GM10266 (cell line): ENCODE results near the gene ASS1.
A peak's percentile ranks its signal among the peaks of the same experiment; 100 is the strongest.
"Not testable (repeated sequence)": the region's sequence is repeated elsewhere in the genome, so short reads cannot be mapped to it uniquely, and the experiment has no call there.

ENCODE experiments used
- DNase-seq: peaks from one replicate; pipeline ENCODE4 v3.0.0; 2012; ENCODE audit errors: extremely low spot score
- TF ChIP-seq, protein P1 (sequence below): IDR thresholded peaks from 2 replicates; pipeline ENCODE4 v1.5.1; 2012; ENCODE audit warnings: mild to moderate bottlenecking, low read depth; ENCODE audit not compliant: control insufficient read depth, insufficient read depth; ENCODE audit errors: missing control alignments

The ASS1 gene

DNA sequence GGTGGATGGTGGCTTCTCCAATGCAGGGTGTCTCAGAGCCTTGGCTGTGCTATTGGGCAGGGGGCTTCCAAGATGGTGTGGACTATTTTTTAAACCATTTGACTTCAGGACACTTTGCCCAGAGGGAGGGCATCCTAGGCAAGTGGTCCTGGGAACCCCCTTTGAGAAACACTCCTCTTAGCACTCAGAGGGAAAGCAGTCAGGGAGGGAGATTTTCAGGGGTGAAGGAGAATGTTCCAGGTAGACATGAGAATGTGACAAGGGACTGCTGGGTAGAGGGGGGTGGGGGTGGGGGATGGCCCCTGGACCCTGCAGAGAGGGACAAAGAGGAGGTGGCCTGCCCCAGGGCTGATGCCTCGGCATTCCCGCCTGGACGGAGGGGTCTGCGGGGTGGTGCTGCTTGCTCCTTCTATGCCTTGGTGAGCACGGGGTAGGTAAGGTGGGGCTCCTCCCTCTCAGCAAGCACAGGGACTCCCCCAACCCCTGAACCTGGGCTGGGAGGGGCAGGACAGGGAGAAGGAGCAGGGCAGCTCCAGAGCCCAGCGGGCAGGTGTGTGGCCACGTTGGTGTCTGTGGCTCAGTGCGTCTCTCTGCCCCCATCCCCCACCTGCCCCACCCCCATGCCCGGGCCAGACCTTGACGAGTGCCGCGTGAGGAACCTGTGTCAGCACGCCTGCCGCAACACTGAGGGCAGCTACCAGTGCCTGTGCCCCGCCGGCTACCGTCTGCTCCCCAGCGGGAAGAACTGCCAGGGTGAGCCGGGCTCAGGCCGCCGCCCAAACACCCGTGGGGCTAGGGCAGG lies 13.8 kb upstream of the ASS1 start:
- TF ChIP-seq, protein P1, sequence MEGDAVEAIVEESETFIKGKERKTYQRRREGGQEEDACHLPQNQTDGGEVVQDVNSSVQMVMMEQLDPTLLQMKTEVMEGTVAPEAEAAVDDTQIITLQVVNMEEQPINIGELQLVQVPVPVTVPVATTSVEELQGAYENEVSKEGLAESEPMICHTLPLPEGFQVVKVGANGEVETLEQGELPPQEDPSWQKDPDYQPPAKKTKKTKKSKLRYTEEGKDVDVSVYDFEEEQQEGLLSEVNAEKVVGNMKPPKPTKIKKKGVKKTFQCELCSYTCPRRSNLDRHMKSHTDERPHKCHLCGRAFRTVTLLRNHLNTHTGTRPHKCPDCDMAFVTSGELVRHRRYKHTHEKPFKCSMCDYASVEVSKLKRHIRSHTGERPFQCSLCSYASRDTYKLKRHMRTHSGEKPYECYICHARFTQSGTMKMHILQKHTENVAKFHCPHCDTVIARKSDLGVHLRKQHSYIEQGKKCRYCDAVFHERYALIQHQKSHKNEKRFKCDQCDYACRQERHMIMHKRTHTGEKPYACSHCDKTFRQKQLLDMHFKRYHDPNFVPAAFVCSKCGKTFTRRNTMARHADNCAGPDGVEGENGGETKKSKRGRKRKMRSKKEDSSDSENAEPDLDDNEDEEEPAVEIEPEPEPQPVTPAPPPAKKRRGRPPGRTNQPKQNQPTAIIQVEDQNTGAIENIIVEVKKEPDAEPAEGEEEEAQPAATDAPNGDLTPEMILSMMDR, result no peak
- no peak for DNase-seq

DNA sequence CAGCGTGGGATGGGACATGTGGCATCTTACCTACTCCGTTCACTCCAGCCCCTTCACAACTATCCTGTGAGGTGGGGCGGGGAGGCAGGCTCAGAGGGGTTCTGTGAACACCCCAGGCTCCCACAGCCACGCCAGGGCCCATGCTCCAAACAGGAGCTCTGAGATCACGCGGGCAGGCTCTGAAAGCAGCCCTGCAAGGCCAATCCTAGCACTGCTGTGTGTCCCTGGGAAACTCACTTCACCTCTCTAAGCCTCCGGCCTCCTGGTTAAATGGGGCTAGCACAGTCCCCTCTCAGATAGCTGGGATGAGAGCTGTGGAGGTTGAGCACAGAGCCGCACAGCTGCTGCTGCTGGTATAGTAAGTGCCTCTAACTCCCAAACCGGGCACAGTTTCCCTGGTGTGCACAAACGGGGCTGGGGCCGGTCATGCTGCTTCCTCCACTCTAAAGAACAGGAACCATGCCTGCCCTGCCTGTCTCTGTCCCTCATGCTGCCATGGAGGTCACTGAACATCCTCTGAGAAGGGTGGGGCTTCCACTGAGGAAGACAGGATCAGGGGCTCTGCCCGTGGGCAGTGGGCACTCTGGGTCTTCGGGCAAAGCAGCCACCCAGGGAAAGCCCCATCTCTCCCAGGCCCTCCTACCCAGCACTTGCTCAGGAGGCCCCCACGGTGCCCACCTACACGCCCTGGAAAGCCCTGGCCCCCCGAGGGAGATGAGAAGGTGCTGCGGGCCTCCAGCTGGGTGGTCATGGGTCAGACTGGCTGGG lies 13.0 kb upstream of the ASS1 start:
- no peak for DNase-seq
- TF ChIP-seq, protein P1, result no peak

DNA sequence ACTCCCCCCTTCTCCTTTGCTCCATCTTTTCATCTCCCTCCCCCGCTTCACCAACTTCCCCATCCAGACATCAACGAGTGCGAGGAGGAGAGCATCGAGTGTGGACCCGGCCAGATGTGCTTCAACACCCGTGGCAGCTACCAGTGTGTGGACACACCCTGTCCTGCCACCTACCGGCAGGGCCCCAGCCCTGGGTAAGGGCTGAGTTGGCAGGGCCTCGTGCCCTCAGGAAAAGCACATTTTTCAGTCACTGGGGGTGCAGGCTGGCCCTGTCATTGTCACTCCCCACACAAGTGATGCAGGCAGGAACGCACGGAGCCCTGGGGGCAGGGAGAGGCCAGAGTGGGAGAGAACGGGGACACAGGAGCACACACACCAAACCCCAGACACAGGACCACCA lies 12.4 kb upstream of the ASS1 start:
- TF ChIP-seq, protein P1, result no peak
- no peak for DNase-seq

DNA sequence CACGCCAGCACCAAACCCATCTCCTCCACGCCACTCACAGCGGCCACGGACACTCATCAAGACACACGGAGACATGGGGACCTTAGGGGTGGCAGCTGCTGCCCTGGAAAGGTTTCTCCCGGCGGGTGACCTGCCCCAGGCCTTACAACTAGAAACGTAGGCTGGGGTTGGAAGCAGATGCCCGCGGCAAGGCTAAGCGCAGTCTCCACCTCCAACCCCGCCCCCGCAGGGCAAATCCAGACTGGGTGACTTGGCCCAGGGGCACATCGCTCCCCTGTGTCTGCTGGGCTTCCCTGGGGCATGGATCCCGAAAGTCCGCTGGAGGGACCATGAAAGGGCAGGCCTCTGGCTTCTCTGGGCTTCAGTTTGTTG lies 12.0 kb upstream of the ASS1 start:
- TF ChIP-seq, protein P1, result no peak
- no peak for DNase-seq

DNA sequence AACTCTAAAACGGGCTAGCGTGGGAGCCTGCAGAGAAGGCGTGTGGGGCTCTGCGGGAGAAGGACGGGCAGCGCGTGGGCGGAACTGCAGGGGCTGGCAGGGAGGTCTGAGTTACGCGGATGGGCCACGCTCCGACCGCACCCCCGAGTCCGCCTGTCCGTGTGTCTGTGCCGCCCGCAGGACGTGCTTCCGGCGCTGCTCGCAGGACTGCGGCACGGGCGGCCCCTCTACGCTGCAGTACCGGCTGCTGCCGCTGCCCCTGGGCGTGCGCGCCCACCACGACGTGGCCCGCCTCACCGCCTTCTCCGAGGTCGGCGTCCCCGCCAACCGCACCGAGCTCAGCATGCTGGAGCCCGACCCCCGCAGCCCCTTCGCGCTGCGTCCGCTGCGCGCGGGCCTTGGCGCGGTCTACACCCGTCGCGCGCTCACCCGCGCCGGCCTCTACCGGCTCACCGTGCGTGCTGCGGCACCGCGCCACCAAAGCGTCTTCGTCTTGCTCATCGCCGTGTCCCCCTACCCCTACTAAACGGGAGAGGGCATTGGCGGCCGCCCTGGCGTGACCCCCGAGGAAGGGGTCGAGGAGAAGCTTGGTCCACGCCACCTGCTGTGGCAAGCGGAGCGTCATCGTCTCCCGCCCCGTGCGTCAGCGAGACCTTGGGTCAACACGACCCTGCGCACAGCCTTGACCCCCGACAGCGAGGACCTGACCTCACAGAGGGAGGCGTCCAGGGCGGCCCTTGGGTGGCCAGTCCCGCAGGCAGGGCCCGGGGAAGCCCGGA lies 11.4 kb upstream of the ASS1 start:
- TF ChIP-seq, protein P1, result no peak
- peak; percentile 64 for DNase-seq

DNA sequence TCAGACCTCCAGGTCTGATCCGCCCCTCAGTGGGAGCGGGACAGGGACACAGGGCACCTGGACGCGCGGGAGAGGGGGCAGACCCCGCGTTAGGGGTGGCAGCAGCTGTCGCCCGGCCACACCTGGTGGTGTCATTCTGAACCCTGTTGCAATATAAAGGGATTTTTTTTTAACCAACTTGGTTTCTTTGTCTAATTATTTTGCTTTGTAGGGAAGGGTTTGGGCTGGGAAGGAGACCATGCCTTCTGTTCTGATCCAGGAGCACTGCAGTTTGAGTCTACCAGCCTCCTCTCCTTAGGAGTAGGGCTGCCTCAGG lies 10.9 kb upstream of the ASS1 start:
- DNase-seq, result no peak

DNA sequence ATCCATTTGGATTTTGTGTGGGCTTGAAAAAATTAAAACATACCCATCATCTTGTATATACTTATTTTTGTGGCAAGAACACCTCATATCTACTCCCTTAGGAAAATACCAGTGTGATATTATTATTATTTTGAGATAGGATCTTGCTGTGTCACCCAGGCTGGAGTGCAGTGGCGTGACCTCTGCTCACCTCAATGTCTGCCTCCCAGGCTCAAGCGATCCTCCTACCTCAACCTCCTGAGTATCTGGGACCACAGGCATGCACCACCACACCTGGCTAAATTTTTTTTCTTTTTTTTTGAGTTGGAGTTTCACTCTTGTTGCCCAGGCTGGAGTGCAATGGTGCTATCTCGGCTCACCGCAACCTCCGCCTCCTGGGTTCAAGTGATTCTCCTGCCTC lies 10.1 kb upstream of the ASS1 start:
- DNase-seq, result not testable (repeated sequence)

More for the DNA sequence above, 10.9 kb upstream of the ASS1 start:
- TF ChIP-seq, protein P1, result no peak
